Mucosa of descending colon (tissue), 3 donors: ENCODE measurements around the gene LRRTM3. TPM values are rescaled to one million over a fixed set of nuclear protein-coding genes. Genes with fewer than 3 reads are reported as not detected.

Experiments
- ATAC-seq: fragments of 200-7000 bp; cut with Tn5 transposase; one replicate; pipeline ENCODE4 v1.9.1; 2020; ENCODE audit warnings: mild to moderate bottlenecking, moderate library complexity
- DNase-seq, 3 donors: peaks; one replicate each; pipeline ENCODE4 v3.0.0-alpha.2; 2020
- H3K36me3 ChIP-seq: fragments of 200-600 bp; one replicate; pipeline ENCODE4 v1.8.0; 2021; ENCODE audit warnings: low read depth, mild to moderate bottlenecking
- H3K4me1 ChIP-seq: fragments of 200-600 bp; one replicate; pipeline ENCODE4 v1.8.0; 2021; ENCODE audit warnings: low read depth, mild to moderate bottlenecking
- H3K4me3 ChIP-seq: fragments of 200-600 bp; one replicate; pipeline ENCODE4 v1.8.0; 2021; ENCODE audit warnings: mild to moderate bottlenecking
- H3K9me3 ChIP-seq: fragments of 200-600 bp; one replicate; pipeline ENCODE4 v1.8.0; 2021; ENCODE audit warnings: mild to moderate bottlenecking
- CTCF ChIP-seq: fragments of 200-600 bp; IDR thresholded peaks from one replicate; pipeline ENCODE4 v1.8.0; 2022; ENCODE audit warnings: antibody characterized with exemption, mild to moderate bottlenecking
- intact Hi-C, 2 donors: fragments of 100-400 bp; cut with DNase I in 1 of 2; cut with micrococcal nuclease in 1 of 2; formaldehyde crosslinking; loops; one replicate each; pipeline versions ENCODE4 v1.11.0 to v1.11.1; 2022; cut with DNase I, micrococcal nuclease
- total RNA-seq, 3 donors: library from RNA; stranded (reverse); fragmentation: NEBNext Ultra II Directional in 2 of 3; extraction: Animal tissue kit (Norgen Biotek cat#: 25700) in 2 of 3; gene quantifications; one replicate each; pipeline versions ENCODE4 v1.2.1 to v1.2.4, GENCODE V29; 2021 to 2023
- donor health status: DM: no; HTN: no; CAD: no; lungs with moderate emphysema.
- donor health status: DM: no; HTN: no; CAD: no.
- donor health status: DM: no; HTN: yes; CAD: no.

Gene LRRTM3
- total RNA-seq, 3 donors from 2014 or later = 0.09 to 0.16 TPM; not detected in 1

DNA sequence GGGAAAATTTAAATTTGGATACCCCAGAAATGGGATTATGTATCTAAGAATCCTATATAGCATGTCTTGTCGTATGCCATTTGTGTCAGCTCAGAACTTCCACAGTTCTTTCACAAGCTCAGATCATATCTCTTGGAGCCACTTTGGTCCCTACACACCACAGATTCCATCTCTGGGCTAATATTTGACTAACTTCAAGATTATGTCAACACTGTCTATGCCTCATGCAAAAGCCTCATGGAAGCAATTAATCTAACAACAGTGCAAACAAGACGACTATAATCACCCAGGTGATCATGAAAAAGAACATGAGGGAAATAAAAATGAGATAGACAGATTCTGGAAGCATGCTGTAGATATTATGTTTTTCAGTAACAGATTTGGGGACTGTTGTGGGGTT lies 189.1 kb downstream of the LRRTM3 start:
- H3K36me3 ChIP-seq = no peaks in the 10 kb centered on the region
- ATAC-seq (no peak), DNase-seq (no peak)
- no peak for TF ChIP-seq CTCF
- H3K9me3 ChIP-seq = no peaks in the 10 kb centered on the region
- no peak overlapping the region for H3K4me3 ChIP-seq
- intact Hi-C loops = no loop called here
- H3K4me1 ChIP-seq = no peaks in the 10 kb centered on the region

DNA sequence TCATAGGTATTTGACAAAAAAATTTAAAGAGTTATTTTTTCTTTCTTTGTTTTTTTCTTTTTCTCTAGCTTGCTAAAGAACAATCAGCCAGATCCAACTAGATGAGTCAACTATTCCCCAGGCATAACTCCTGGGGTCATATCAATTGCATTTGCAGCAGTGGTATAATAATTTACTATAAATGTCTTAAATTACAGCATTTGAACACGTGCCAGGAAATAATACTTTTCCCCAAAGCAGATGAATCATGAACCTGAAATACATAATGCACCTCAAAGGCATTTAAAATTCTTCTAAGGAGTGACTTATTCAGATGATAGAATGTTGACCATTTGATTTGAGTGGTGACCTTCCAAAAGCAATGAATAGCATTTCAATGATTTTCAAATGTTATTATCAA lies 190.1 kb downstream of the LRRTM3 start:
- Histone ChIP-seq H3K4me1 (no peaks in the 10 kb centered on the region), H3K36me3 (no peaks in the 10 kb centered on the region), H3K4me3 (no peak overlapping the region), H3K9me3 (no peaks in the 10 kb centered on the region)
- no peak for TF ChIP-seq CTCF
- DNase-seq (no peak), ATAC-seq (no peak)
- intact Hi-C loops = no loop called here

DNA sequence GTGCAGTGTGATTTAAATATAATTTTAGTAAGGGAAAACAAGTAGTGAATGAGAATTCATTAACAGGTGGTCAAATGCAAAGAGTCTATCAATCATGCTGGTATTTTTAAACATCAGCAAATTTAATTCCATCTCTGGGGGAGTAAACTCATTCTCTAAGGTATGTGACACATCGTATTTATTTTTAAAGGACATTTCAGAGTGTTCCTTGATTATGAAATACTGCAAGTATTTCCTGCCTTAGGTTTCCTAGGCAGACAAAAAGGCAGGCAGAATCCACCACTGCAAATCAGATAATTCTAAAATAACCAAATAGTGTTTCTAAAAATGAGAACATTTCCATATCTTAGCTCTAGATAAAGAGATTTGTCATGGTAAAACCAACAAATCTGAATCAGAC lies 193.8 kb downstream of the LRRTM3 start:
- H3K36me3 ChIP-seq = no peaks in the 10 kb centered on the region
- H3K4me1 ChIP-seq = no peaks in the 10 kb centered on the region
- intact Hi-C loops = no loop called here
- DNase-seq = no peak
- no peak for TF ChIP-seq CTCF
- no peak overlapping the region for H3K4me3 ChIP-seq
- H3K9me3 ChIP-seq = no peaks in the 10 kb centered on the region
- ATAC-seq = no peak

GRCh38 chr10:67127441-67127840 lies 201.6 kb downstream of the LRRTM3 start:
- no peaks in the 10 kb centered on the region for H3K4me1 ChIP-seq
- DNase-seq (no peak), ATAC-seq (no peak)
- intact Hi-C loops = no loop called here
- H3K4me3 ChIP-seq = no peak overlapping the region
- no peak for TF ChIP-seq CTCF
- H3K36me3 ChIP-seq = no peaks in the 10 kb centered on the region
- no peaks in the 10 kb centered on the region for H3K9me3 ChIP-seq

- H3K4me1 ChIP-seq = no peaks in the 10 kb centered on the region
- no peak for DNase-seq
- TF ChIP-seq CTCF = no peak
- ATAC-seq = no peak
- no peak overlapping the region for H3K4me3 ChIP-seq
- H3K9me3 ChIP-seq = no peaks in the 10 kb centered on the region
- intact Hi-C loops = no loop called here
- H3K36me3 ChIP-seq = no peaks in the 10 kb centered on the region
Observed at GRCh38 chr10:67140641-67141040, 214.8 kb downstream of the LRRTM3 start.

- no peak overlapping the region for H3K4me3 ChIP-seq
- H3K36me3 ChIP-seq = no peaks in the 10 kb centered on the region
- TF ChIP-seq CTCF = no peak
- ATAC-seq (no peak), DNase-seq (no peak)
- H3K9me3 ChIP-seq = no peaks in the 10 kb centered on the region
- no peaks in the 10 kb centered on the region for H3K4me1 ChIP-seq
- intact Hi-C loops = no loop called here
Observed at GRCh38 chr10:67141300-67141699, 215.5 kb downstream of the LRRTM3 start.
